HEK293T (cell line): ENCODE data around the gene UGT3A1.
"Not testable (repeated sequence)": the region's sequence is repeated elsewhere in the genome, so short reads cannot be mapped to it uniquely, and the experiment has no call there.

ENCODE experiments used
- CTCF ChIA-PET: fragments of 350-600 bp; formaldehyde crosslinking; extraction: SDS; loops from one replicate; lab custom pipeline; 2021; ENCODE audit warnings: antibody characterized with exemption, inconsistent platforms; lab: Yijun Ruan, JAX
- POLR2A ChIA-PET: fragments of 350-600 bp; formaldehyde crosslinking; extraction: SDS; loops from one replicate; lab custom pipeline; 2020; ENCODE audit warnings: antibody characterized with exemption, inconsistent platforms; lab: Yijun Ruan, JAX
- DNase-seq: peaks from one replicate; pipeline ENCODE4 v3.0.0; 2012; ENCODE audit warnings: mixed read lengths; ENCODE audit errors: extremely low spot score
- ARNT ChIP-seq: fragments of 450-650 bp; IDR thresholded peaks from 2 replicates; pipeline ENCODE4 v1.6.1; 2017; ENCODE audit warnings: mild to moderate bottlenecking
- BHLHE40 ChIP-seq: fragments of 450-650 bp; IDR thresholded peaks from 2 replicates; pipeline ENCODE4 v1.6.1; 2016; ENCODE audit warnings: mild to moderate bottlenecking, moderate library complexity, borderline replicate concordance
- CTBP1 ChIP-seq: fragments of 450-650 bp; IDR thresholded peaks from 2 replicates; pipeline ENCODE4 v1.6.1; 2016; ENCODE audit warnings: borderline replicate concordance
- ELF4 ChIP-seq: fragments of 450-650 bp; IDR thresholded peaks from 2 replicates; pipeline ENCODE4 v1.6.1; 2017; ENCODE audit warnings: antibody characterized with exemption
- FOXA1 ChIP-seq: fragments of 450-650 bp; IDR thresholded peaks from 2 replicates; pipeline ENCODE4 v1.6.1; 2016; ENCODE audit warnings: mild to moderate bottlenecking
- FOXK2 ChIP-seq: fragments of 450-650 bp; IDR thresholded peaks from 2 replicates; pipeline ENCODE4 v1.6.1; 2016; ENCODE audit warnings: mild to moderate bottlenecking
- FOXM1 ChIP-seq: fragments of 450-650 bp; IDR thresholded peaks from 2 replicates; pipeline ENCODE4 v1.6.1; 2017; ENCODE audit warnings: mild to moderate bottlenecking, borderline replicate concordance
- HDGF ChIP-seq: fragments of 450-650 bp; IDR thresholded peaks from 2 replicates; pipeline ENCODE4 v1.6.1; 2017; ENCODE audit warnings: antibody characterized with exemption, borderline replicate concordance
- L3MBTL2 ChIP-seq: fragments of 450-650 bp; conservative IDR thresholded peaks from 2 replicates; pipeline ENCODE4 v1.6.1; 2016; ENCODE audit warnings: mild to moderate bottlenecking
- LEF1 ChIP-seq: fragments of 450-650 bp; IDR thresholded peaks from 2 replicates; pipeline ENCODE4 v1.6.1; 2017; ENCODE audit warnings: mild to moderate bottlenecking, borderline replicate concordance
- NFRKB ChIP-seq: fragments of 450-650 bp; IDR thresholded peaks from 2 replicates; pipeline ENCODE4 v1.6.1; 2016; ENCODE audit warnings: mild to moderate bottlenecking, moderate library complexity
- PKNOX1 ChIP-seq: fragments of 450-650 bp; IDR thresholded peaks from 2 replicates; pipeline ENCODE4 v1.6.1; 2016
- SP1 ChIP-seq: fragments of 450-650 bp; IDR thresholded peaks from 2 replicates; pipeline ENCODE4 v1.6.1; 2017
- SUZ12 ChIP-seq: fragments of 450-650 bp; IDR thresholded peaks from 2 replicates; pipeline ENCODE4 v1.6.1; 2016; ENCODE audit warnings: mild to moderate bottlenecking
- TARDBP ChIP-seq: fragments of 450-650 bp; IDR thresholded peaks from 2 replicates; pipeline ENCODE4 v1.6.1; 2016
- ZNF384 ChIP-seq: fragments of 450-650 bp; IDR thresholded peaks from 2 replicates; pipeline ENCODE4 v1.6.1; 2016

The UGT3A1 gene

GRCh38 chr5:35996076-35996475, 4.9 kb upstream of the UGT3A1 start:
- ChIA-PET POLR2A (no interaction called here), CTCF (no interaction called here)
- no peak for TF ChIP-seq PKNOX1
- no peak for DNase-seq

- POLR2A ChIA-PET, result no interaction called here
- DNase-seq, result no peak
- CTCF ChIA-PET, result no interaction called here
- TF ChIP-seq FOXK2 (no peak), ELF4 (no peak)
These were observed 670 bp downstream of the UGT3A1 start for GRCh38 chr5:35990520-35990919.

- TF ChIP-seq ELF4 (no peak), LEF1 (no peak), FOXK2 (no peak), TARDBP (no peak), L3MBTL2 (no peak), CTBP1 (no peak), NFRKB (no peak), FOXA1 (no peak), ZNF384 (no peak), SP1 (no peak), ARNT (no peak)
- CTCF ChIA-PET, result no interaction called here
- DNase-seq, result no peak
- POLR2A ChIA-PET, result no interaction called here
These were observed 2.7 kb downstream of the UGT3A1 start for GRCh38 chr5:35988529-35988928.

GRCh38 chr5:35987776-35988175, 3.4 kb downstream of the UGT3A1 start:
- ChIA-PET POLR2A (no interaction called here), CTCF (no interaction called here)
- TF ChIP-seq BHLHE40 (no peak), NFRKB (no peak), ZNF384 (no peak), FOXK2 (no peak), ELF4 (no peak), TARDBP (no peak), CTBP1 (no peak), SUZ12 (no peak), LEF1 (no peak), FOXM1 (no peak), PKNOX1 (no peak)
- no peak for DNase-seq

DNA sequence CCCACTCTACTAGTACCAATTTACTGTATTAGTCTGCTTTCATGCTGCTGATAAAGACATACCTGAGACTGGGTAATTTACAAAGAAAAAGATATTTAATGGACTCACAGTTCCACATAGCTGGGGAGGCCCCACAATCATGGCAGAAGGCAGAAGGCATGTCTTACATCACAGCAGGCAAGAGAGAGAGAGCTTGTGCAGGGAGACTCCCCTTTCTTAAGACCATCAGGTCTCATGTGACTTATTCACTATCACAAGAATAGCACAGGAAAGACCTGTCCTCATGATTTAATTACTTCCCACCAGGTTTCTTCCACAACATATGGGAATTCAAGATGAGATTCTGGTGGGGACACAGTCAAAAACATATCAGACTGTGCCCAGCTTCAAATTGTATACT, 11.5 kb downstream of the UGT3A1 start:
- no peak for DNase-seq
- no peak for TF ChIP-seq NFRKB
- TF ChIP-seq BHLHE40, result no peak
- TF ChIP-seq SP1, result no peak
- no peak for TF ChIP-seq L3MBTL2
- no peak for TF ChIP-seq ARNT
- TF ChIP-seq PKNOX1, result no peak
- TF ChIP-seq ZNF384, result no peak
- TF ChIP-seq FOXA1, result no peak
- TF ChIP-seq ELF4, result no peak
- TF ChIP-seq FOXM1, result no peak
- no peak for TF ChIP-seq CTBP1
- TF ChIP-seq TARDBP, result no peak
- TF ChIP-seq LEF1, result no peak
- no peak for TF ChIP-seq SUZ12
- no peak for TF ChIP-seq FOXK2
- ChIA-PET POLR2A (no interaction called here), CTCF (no interaction called here)

GRCh38 chr5:35976859-35977258, 14.3 kb downstream of the UGT3A1 start:
- CTCF ChIA-PET, DNase-seq, POLR2A ChIA-PET: not testable (repeated sequence)

GRCh38 chr5:35974570-35974969, 16.6 kb downstream of the UGT3A1 start:
- no peak for DNase-seq
- ChIA-PET CTCF (interaction anchor here (0.6 kb wide), 1 partner anchor 156 kb away, joined by 4 read pairs; no protein-coding TSS in a partner anchor), POLR2A (no interaction called here)
- TF ChIP-seq ZNF384 (no peak), PKNOX1 (no peak), FOXA1 (no peak), CTBP1 (no peak)

DNA sequence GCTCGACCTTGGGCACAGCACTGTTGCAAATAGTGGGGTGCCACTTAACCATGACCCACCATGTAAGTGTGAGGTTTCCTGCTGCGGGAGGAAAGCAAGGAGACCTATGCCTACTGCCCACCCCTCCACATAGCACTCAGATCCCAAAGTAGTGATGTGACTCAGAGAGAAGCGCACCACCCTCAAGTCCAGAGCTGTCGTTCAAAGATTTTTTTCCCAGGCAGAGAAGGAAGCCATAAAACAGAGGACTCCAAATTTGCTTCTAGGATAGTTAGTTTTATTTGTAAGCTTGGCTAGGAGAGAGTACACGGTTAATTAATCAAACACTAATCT, 19.3 kb downstream of the UGT3A1 start:
- ChIA-PET CTCF (interaction anchor here (0.7 kb wide), 1 partner anchor 46 kb away, joined by 3 read pairs; no protein-coding TSS in a partner anchor), POLR2A (no interaction called here)
- TF ChIP-seq CTBP1 (no peak), NFRKB (no peak), TARDBP (no peak), FOXM1 (no peak), HDGF (no peak), LEF1 (no peak), FOXA1 (no peak), ELF4 (no peak), ZNF384 (no peak), L3MBTL2 (no peak), SP1 (no peak), FOXK2 (no peak), SUZ12 (no peak), ARNT (no peak), PKNOX1 (no peak), BHLHE40 (no peak)
- DNase-seq, result no peak
